Measurements from ENCODE around the gene AUH. TPM values are rescaled to one million over a fixed set of nuclear protein-coding genes. Genes with fewer than 3 reads are reported as not detected.

The AUH gene
- total and polyA plus RNA-seq, 9 of the 15 experiments (the other 6 are each of a cell fraction or from before 2014, with no cell fraction given) = 3.4 to 29.0 (median 10.1) TPM

- intact Hi-C loops (cut with micrococcal nuclease) = no loop called here
- TF ChIP-seq ZKSCAN8 (CRISPR knock-in tag; IDR thresholded peaks at IDR 0.05) (no peak), ZNF444 (CRISPR knock-in tag; IDR thresholded peaks at IDR 0.05) (no peak), NR0B1 (IDR thresholded peaks at IDR 0.05; ENCODE audit: partially characterized antibody) (no peak), TGIF2 (CRISPR knock-in tag; IDR thresholded peaks at IDR 0.05) (no peak), ARHGAP35 (IDR thresholded peaks at IDR 0.05; ENCODE audit: partially characterized antibody) (no peak), RBM22 (IDR thresholded peaks at IDR 0.05; ENCODE audit: low read depth, low read length, poor library complexity, severe bottlenecking) (no peak), SRSF7 (optimal IDR thresholded peaks at IDR 0.05; ENCODE audit: low read depth, low read length) (no peak), JUND (IDR thresholded peaks at IDR 0.05; ENCODE audit: borderline replicate concordance, low read depth, low read length) (no peak), JUND (tag; IDR thresholded peaks at IDR 0.05; ENCODE audit: borderline replicate concordance, low read depth, low read length) (no peak), GMEB1 (CRISPR knock-in tag; IDR thresholded peaks at IDR 0.05) (no peak), ADNP (tag; IDR thresholded peaks at IDR 0.05) (no peak)
- 75% methylated on average over 2 of the region's 2 CpGs for WGBS (ENCODE audit: insufficient coverage, low coverage, missing lambda C conversion rate)
Observed at GRCh38 chr9:91231619-91232018, 130.1 kb downstream of the AUH start.

More at GRCh38 chr9:91231619-91232018, 130.1 kb downstream of the AUH start:
- Histone ChIP-seq H3K9ac (ENCODE audit: insufficient read depth in 1 of 2, low read depth in 2 of 2, low read length in 2 of 2) (no peak overlapping the region), H3K9me1 (ENCODE audit: control insufficient read depth, insufficient read depth, low read length) (no peaks in the 10 kb centered on the region), H4K20me1 (replicated peaks; ENCODE audit: control insufficient read depth, insufficient read depth, low read length) (no peaks in the 10 kb centered on the region), H3K36me3 (ENCODE audit: control insufficient read depth, insufficient read depth, low read length) (no peaks in the 10 kb centered on the region), H3K27me3 (ENCODE audit: control insufficient read depth in 2 of 2, insufficient read depth in 2 of 2, low read length in 2 of 2) (no peaks in the 10 kb centered on the region), H3K4me3 (no peak overlapping the region), H3K27ac (ENCODE audit: extremely low read depth, low read depth, low read length) (no peak overlapping the region), H3K4me2 (ENCODE audit: insufficient read depth, low read length) (no peak overlapping the region), H3K79me2 (ENCODE audit: control insufficient read depth, insufficient read depth, low read length) (no peaks in the 10 kb centered on the region), H3K4me1 (replicated peaks in 1 of 2; ENCODE audit: control insufficient read depth in 2 of 2, insufficient read depth in 2 of 2, low read length in 2 of 2) (no peaks in the 10 kb centered on the region), H2AFZ (ENCODE audit: low read depth, low read length) (no peak overlapping the region), H3K9me3 (replicated peaks; ENCODE audit: control insufficient read depth, insufficient read depth, low read depth, low read length) (no peaks in the 10 kb centered on the region)
- CTCF ChIA-PET (ENCODE audit: low intra/inter-chr PET ratio) = no interaction called here
- no TSS peak for BruUV-seq (replicated peaks)
- in situ Hi-C loops (cut with MboI) = no loop called here
- DNase-seq (ENCODE audit: extremely low read depth in 1 of 4, low spot score in 3 of 4) (no peak), FAIRE-seq (no peak), ATAC-seq (no peak)
- POLR2A ChIA-PET = no interaction called here

All from K562 (cell line).